SK-N-SH treated with all-trans-retinoic acid at 6 μM for 48 hours (cell line): ENCODE data around the gene DDRGK1.
"Not testable (repeated sequence)": the region's sequence is repeated elsewhere in the genome, so short reads cannot be mapped to it uniquely, and the experiment has no call there.

Experiments
- ATAC-seq: fragments of 200-7000 bp; cut with Tn5 transposase; 3 replicates; pipeline ENCODE4 v1.9.1; 2020; ENCODE audit warnings: mild to moderate bottlenecking, moderate library complexity
- ARNTL ChIP-seq: fragments of 450-650 bp; formaldehyde crosslinking; IDR thresholded peaks from 2 replicates; pipeline ENCODE4 v1.5.0; 2020; ENCODE audit warnings: low read depth, mild to moderate bottlenecking, moderate library complexity, borderline replicate concordance
- BACH2 ChIP-seq: fragments of 250-450 bp; sonication (Bioruptor Pico); IDR thresholded peaks from 2 replicates; pipeline ENCODE4 v1.9.0; 2021; ENCODE audit warnings: mild to moderate bottlenecking, borderline replicate concordance
- CSDC2 ChIP-seq: fragments of 250-450 bp; sonication (Bioruptor Pico); IDR thresholded peaks from 2 replicates; pipeline ENCODE4 v1.5.0; 2020; ENCODE audit warnings: mild to moderate bottlenecking, moderate library complexity
- ESRRG ChIP-seq: fragments of 250-450 bp; sonication (Bioruptor Pico); IDR thresholded peaks from 2 replicates; pipeline ENCODE4 v1.6.1; 2021; ENCODE audit warnings: mild to moderate bottlenecking
- GLIS3 ChIP-seq: fragments of 250-450 bp; sonication (Bioruptor Pico); IDR thresholded peaks from 2 replicates; pipeline ENCODE4 v1.5.0; 2020; ENCODE audit warnings: mild to moderate bottlenecking, moderate library complexity
- ISL1 ChIP-seq: fragments of 250-450 bp; sonication (Bioruptor Pico); IDR thresholded peaks from 2 replicates; pipeline ENCODE4 v2.1.2; 2022; ENCODE audit warnings: mild to moderate bottlenecking, moderate library complexity
- OSR1 ChIP-seq: fragments of 250-450 bp; sonication (Bioruptor Pico); IDR thresholded peaks from 2 replicates; pipeline ENCODE4 v1.8.0; 2022; ENCODE audit warnings: moderate library complexity, mild to moderate bottlenecking, inconsistent platforms
- POU6F1 ChIP-seq: fragments of 250-450 bp; sonication (Bioruptor Pico); IDR thresholded peaks from 2 replicates; pipeline ENCODE4 v1.8.0; 2021; ENCODE audit warnings: low read depth, mild to moderate bottlenecking, moderate library complexity, borderline replicate concordance
- PPARA ChIP-seq: fragments of 250-450 bp; sonication (Bioruptor Pico); IDR thresholded peaks from 2 replicates; pipeline ENCODE4 v1.5.0; 2020; ENCODE audit warnings: mild to moderate bottlenecking, borderline replicate concordance
- RARB ChIP-seq: fragments of 250-450 bp; sonication (Bioruptor Pico); IDR thresholded peaks from 2 replicates; pipeline ENCODE4 v1.8.0; 2021; ENCODE audit warnings: mild to moderate bottlenecking, moderate library complexity
- SNAI2 ChIP-seq: fragments of 250-450 bp; sonication (Bioruptor Pico); IDR thresholded peaks from 2 replicates; pipeline ENCODE4 v1.5.0; 2020; ENCODE audit warnings: mild to moderate bottlenecking, moderate library complexity
- TCF4 ChIP-seq: fragments of 250-450 bp; sonication (Bioruptor Pico); IDR thresholded peaks from 2 replicates; pipeline ENCODE4 v1.8.0; 2021; ENCODE audit warnings: mild to moderate bottlenecking, moderate library complexity, borderline replicate concordance
- TOX ChIP-seq: fragments of 250-450 bp; sonication (Bioruptor Pico); IDR thresholded peaks from 2 replicates; pipeline ENCODE4 v1.8.0; 2021; ENCODE audit warnings: mild to moderate bottlenecking, moderate library complexity, borderline replicate concordance
- TSHZ2 ChIP-seq: fragments of 250-450 bp; sonication (Bioruptor Pico); IDR thresholded peaks from 2 replicates; pipeline ENCODE4 v1.5.0; 2020; ENCODE audit warnings: mild to moderate bottlenecking, moderate library complexity
- ZC3H10 ChIP-seq: fragments of 250-450 bp; sonication (Bioruptor Pico); IDR thresholded peaks from 2 replicates; pipeline ENCODE4 v1.5.1; 2021; ENCODE audit warnings: mild to moderate bottlenecking, moderate library complexity
- ZFP3 ChIP-seq: fragments of 250-450 bp; sonication (Bioruptor Pico); IDR thresholded peaks from 2 replicates; pipeline ENCODE4 v1.5.0; 2020; ENCODE audit warnings: mild to moderate bottlenecking, moderate library complexity
- ZFP30 ChIP-seq: fragments of 450-650 bp; formaldehyde crosslinking; IDR thresholded peaks from 2 replicates; pipeline ENCODE4 v1.5.0; 2022; ENCODE audit warnings: mild to moderate bottlenecking, moderate library complexity
- ZNF565 ChIP-seq: fragments of 450-650 bp; formaldehyde crosslinking; conservative IDR thresholded peaks from 2 replicates; pipeline ENCODE4 v1.5.0; 2020; ENCODE audit warnings: low read depth, mild to moderate bottlenecking, moderate library complexity
- ZNF70 ChIP-seq: fragments of 450-650 bp; formaldehyde crosslinking; IDR thresholded peaks from 2 replicates; pipeline ENCODE4 v1.5.0; 2020; ENCODE audit warnings: mild to moderate bottlenecking, moderate library complexity
- TF ChIP-seq, protein P1 (sequence below): fragments of 250-450 bp; sonication (Bioruptor Pico); IDR thresholded peaks from 2 replicates; pipeline ENCODE4 v1.5.1; 2020; ENCODE audit warnings: low read depth, mild to moderate bottlenecking, moderate library complexity

Gene DDRGK1

GRCh38 chr20:3223994-3224680 is 19.7 kb upstream of the DDRGK1 start:
- TF ChIP-seq BACH2 (no peak), ZC3H10 (CRISPR knock-in tag) (no peak), TCF4 (no peak), ISL1 (no peak), SNAI2 (CRISPR knock-in tag) (no peak)
- ATAC-seq, result no peak; the same call in 2 of the 3 replicates

GRCh38 chr20:3223651-3223993 is 19.1 kb upstream of the DDRGK1 start:
- ATAC-seq, result no peak

DNA sequence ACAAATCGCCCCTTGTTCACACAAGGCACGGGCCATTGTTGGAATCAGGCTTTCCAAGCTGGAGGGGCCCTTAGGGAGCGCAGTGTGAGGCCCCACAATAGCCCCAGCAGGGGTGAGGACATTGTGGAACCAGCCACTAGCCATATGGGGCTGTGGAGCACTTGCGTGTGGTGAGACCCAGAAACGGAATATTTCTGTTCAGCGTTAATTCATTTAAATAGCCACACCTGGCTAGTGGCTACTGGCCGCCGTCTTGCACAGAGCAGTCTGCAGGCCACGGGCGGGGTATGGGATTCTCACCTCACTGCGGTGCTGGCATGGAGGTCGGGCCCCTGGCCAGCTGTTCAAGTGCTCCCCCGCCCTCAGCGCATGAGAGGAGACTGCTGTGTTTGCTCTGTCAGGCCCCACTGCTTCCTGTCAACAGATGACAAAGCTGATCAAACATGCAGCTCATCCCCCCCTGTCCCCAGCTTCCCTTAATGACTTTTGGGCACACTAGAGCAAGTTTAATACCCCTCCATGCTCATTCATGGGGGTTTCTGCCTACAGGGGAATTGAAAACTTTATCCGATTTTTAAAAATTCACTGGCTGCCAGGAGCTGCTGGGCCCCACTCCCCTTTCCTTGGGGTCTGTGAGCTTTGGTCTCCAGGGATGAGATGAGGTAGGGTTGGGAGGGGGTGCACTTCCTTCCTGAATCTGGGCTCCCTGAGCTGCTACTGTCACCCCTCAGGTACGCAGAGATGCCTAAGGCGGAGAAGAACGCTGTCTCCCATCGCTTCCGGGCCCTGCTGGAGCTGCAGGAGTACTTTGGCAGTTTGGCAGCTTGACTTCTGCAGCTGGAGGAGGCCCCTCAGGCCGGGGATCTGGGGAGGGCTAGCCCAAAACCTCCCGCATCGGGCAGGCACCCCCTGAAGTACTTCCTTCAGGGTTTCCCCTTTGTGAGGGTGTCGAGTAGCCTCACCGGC is 18.4 kb upstream of the DDRGK1 start:
- TF ChIP-seq GLIS3 (CRISPR knock-in tag) (no peak), ZFP30 (CRISPR knock-in tag) (no peak), PPARA (no peak), ARNTL (CRISPR knock-in tag) (no peak), OSR1 (CRISPR knock-in tag) (no peak), ISL1 (no peak), RARB (CRISPR knock-in tag) (no peak), BACH2 (no peak), ESRRG (CRISPR knock-in tag) (no peak), ZFP3 (no peak), ZNF70 (CRISPR knock-in tag) (no peak), CSDC2 (CRISPR knock-in tag) (no peak), POU6F1 (no peak)
- TF ChIP-seq, protein P1, sequence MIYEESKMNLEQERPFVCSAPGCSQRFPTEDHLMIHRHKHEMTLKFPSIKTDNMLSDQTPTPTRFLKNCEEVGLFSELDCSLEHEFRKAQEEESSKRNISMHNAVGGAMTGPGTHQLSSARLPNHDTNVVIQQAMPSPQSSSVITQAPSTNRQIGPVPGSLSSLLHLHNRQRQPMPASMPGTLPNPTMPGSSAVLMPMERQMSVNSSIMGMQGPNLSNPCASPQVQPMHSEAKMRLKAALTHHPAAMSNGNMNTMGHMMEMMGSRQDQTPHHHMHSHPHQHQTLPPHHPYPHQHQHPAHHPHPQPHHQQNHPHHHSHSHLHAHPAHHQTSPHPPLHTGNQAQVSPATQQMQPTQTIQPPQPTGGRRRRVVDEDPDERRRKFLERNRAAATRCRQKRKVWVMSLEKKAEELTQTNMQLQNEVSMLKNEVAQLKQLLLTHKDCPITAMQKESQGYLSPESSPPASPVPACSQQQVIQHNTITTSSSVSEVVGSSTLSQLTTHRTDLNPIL, result no peak
- ATAC-seq, result no peak

More at GRCh38 chr20:3223651-3223993, 19.1 kb upstream of the DDRGK1 start:
- TF ChIP-seq ARNTL (CRISPR knock-in tag) (no peak), TOX (CRISPR knock-in tag) (no peak), ZC3H10 (CRISPR knock-in tag) (no peak)

- no peak for ATAC-seq
Measured at GRCh38 chr20:3221398-3222226, 17.1 kb upstream of the DDRGK1 start.

DNA sequence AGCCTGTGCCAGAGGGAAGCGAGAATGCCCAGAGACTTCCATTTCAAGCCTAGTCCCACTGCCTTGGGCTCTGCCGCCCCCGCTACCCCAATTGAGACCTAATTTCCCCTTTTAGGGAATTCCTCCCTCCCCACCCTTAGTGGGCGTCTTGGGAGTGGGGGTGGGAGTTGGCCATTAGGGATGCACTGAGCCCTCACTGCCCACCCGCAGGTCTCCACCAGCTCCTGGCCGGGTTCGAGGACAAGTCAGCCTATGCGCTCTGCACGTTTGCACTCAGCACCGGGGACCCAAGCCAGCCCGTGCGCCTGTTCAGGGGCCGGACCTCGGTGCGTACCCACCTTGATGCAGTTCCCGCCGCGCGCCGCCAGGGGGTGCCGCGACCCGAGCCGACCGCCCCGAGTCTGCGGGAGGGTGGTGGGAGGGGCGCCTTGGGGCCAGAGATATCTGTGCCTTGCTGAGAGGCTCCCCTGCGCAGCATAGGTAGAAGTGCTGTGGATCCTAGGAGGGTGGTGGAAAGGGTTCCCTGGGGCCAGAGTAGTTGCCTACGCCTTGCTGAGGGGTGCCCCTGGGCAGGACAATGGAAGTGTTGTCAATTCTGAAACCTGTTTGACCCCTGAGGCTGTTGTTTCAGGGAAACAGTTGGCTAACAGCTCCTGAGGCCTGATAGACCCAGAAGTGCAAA is 14.0 kb upstream of the DDRGK1 start:
- TF ChIP-seq GLIS3 (CRISPR knock-in tag) (no peak), ARNTL (CRISPR knock-in tag) (no peak), ZNF70 (CRISPR knock-in tag) (no peak), ESRRG (CRISPR knock-in tag) (no peak), BACH2 (no peak), TCF4 (no peak), OSR1 (CRISPR knock-in tag) (no peak), TOX (CRISPR knock-in tag) (no peak), ZC3H10 (CRISPR knock-in tag) (no peak), POU6F1 (no peak), ZNF565 (no peak), TSHZ2 (no peak)
- ATAC-seq, result peak; percentile 95

More at GRCh38 chr20:3221398-3222226, 17.1 kb upstream of the DDRGK1 start:
- TF ChIP-seq ISL1, result no peak

- ATAC-seq, result not testable (repeated sequence)
Measured at GRCh38 chr20:3215359-3215917, 11.0 kb upstream of the DDRGK1 start.
